ENCODE data around the gene CCL3.

- TF ChIP-seq CTCF (conservative IDR thresholded peaks at IDR 0.05; ENCODE audit: low read depth, low read length) (no peak), MAZ (IDR thresholded peaks at IDR 0.05; ENCODE audit: borderline replicate concordance, low read depth, low read length) (no peak), RCOR1 (IDR thresholded peaks at IDR 0.05; ENCODE audit: insufficient replicate concordance, low read length) (no peak), POLR2A (IDR thresholded peaks at IDR 0.05; ENCODE audit: low read depth, low read length) (no peak), RAD21 (IDR thresholded peaks at IDR 0.05; ENCODE audit: low read length) (no peak), BHLHE40 (IDR thresholded peaks at IDR 0.05; ENCODE audit: low read depth, low read length) (no peak), MAFK (IDR thresholded peaks at IDR 0.05; ENCODE audit: low read depth, low read length) (no peak), CEBPB (IDR thresholded peaks at IDR 0.05; ENCODE audit: low read depth, low read length) (no peak), RFX5 (IDR thresholded peaks at IDR 0.05; ENCODE audit: low read depth, low read length) (no peak), FOS (IDR thresholded peaks at IDR 0.05; ENCODE audit: low read depth, low read length) (no peak), MXI1 (IDR thresholded peaks at IDR 0.05; ENCODE audit: borderline replicate concordance, low read depth, low read length) (no peak)
Measured at GRCh38 chr17:36069136-36069535, 20.8 kb downstream of the CCL3 start.
